PFSK-1 (cell line): ENCODE measurements around the gene B4GALT2.

Source experiments
- REST ChIP-seq, 2 experiments: IDR thresholded peaks; 2 replicates each; pipeline versions ENCODE4 v1.6.1 to v1.8.0; 2011 to 2012; ENCODE audit warnings: low read depth in 2 of 2, low read length in 2 of 2, control low read depth in 1 of 2, inconsistent platforms in 1 of 2, mild to moderate bottlenecking in 1 of 2, moderate library complexity in 1 of 2; ENCODE audit not compliant: insufficient read depth in 1 of 2
- SIN3A ChIP-seq: IDR thresholded peaks from 2 replicates; pipeline ENCODE4 v1.6.1; 2012; ENCODE audit warnings: mild to moderate bottlenecking, low read length, moderate library complexity, borderline replicate concordance; ENCODE audit not compliant: insufficient read depth
- TAF1 ChIP-seq: IDR thresholded peaks from 2 replicates; pipeline ENCODE4 v1.6.1; 2012; ENCODE audit warnings: low read length, control low read depth, borderline replicate concordance; ENCODE audit not compliant: insufficient read depth

- TF ChIP-seq REST (IDR thresholded peaks at IDR 0.05; ENCODE audit: insufficient read depth in 1 of 2, low read depth in 2 of 2, low read length in 2 of 2) = no peak
- TF ChIP-seq SIN3A = no peak
- TF ChIP-seq TAF1 = no peak
These were observed 17.3 kb upstream of the B4GALT2 start for GRCh38 chr1:43961692-43962091.
